BJ (cell line): ENCODE measurements around the gene ADRA2B. TPM values are rescaled to one million over a fixed set of nuclear protein-coding genes. Genes with fewer than 3 reads are reported as not detected.
"Not testable (repeated sequence)": the region's sequence is repeated elsewhere in the genome, so short reads cannot be mapped to it uniquely, and the experiment has no call there.

ENCODE experiments used
- CTCF ChIA-PET: fragments of 350-600 bp; formaldehyde crosslinking; extraction: SDS; loops from one replicate; lab custom pipeline; 2021; ENCODE audit warnings: antibody characterized with exemption, inconsistent platforms; lab: Yijun Ruan, JAX
- POLR2A ChIA-PET: fragments of 300-600 bp; sonication (Branson Sonifier 250); formaldehyde crosslinking; extraction: SDS; loops from one replicate; lab custom pipeline; 2021; ENCODE audit warnings: antibody characterized with exemption; lab: Charles Lee
- DNase-seq: peaks from one replicate; pipeline ENCODE4 v3.0.0-alpha.2; 2011; ENCODE audit warnings: low read depth
- H3K27me3 ChIP-seq: 2 replicates; pipeline ENCODE4 v1.6.0; 2011; ENCODE audit warnings: low read length; ENCODE audit not compliant: control insufficient read depth, insufficient read depth
- H3K36me3 ChIP-seq: 2 replicates; pipeline ENCODE4 v1.5.1; 2011; ENCODE audit warnings: low read length; ENCODE audit not compliant: control insufficient read depth, insufficient read depth
- H3K4me3 ChIP-seq: 2 replicates; pipeline ENCODE4 v1.5.1; 2011; ENCODE audit warnings: low read depth, mild to moderate bottlenecking, control low read depth, low read length
- polyA plus RNA-seq: library from polyadenylated mRNA; depleted of rRNA; stranded (reverse); fragments of >200 nt; gene quantifications from 2 replicates; pipeline ENCODE4 v1.2.3, GENCODE V29; 2011
- TF ChIP-seq, protein P1 (sequence below): IDR thresholded peaks from 2 replicates; pipeline ENCODE4 v1.5.1; 2011; ENCODE audit warnings: low read depth, mild to moderate bottlenecking, control low read depth, inconsistent platforms, low read length, moderate library complexity; ENCODE audit not compliant: insufficient read depth

The ADRA2B gene
- polyA plus RNA-seq, 1 experiment: not detected

DNA sequence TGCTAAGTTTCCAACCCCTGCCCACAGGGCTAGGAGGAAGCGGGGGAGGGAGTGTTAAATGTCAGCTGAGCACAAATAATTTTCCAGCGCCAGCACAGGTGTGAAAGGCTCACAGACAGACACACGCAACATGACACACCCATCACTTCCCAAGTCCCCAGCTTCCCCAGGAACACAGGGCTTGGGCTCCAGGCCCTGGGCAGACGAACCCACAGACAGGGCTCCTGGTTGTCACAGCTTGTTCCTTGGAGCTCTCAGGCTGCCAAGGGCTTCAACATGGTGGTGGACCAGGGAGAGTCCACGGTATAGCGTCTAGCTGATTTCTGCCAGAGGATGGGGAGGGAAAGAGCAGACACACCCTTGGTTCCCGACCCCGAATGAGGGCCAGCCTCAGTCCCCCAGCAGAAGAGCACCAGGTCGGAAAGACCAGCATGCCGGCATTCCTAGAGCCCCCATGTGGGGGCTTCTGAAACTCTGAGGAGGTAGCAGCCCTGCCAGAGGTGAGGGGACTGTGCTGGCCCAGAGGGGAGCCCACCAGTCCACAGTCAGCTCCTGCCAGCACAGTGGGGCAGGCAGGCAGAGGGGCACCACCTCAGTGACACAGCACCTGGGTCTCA lies 27.0 kb upstream of the ADRA2B start:
- ChIA-PET CTCF (interaction anchor here (0.8 to 8.8 kb wide), 5 partner anchors 10 to 151 kb away, joined by 3 to 121 read pairs (median 4); no protein-coding TSS in a partner anchor), POLR2A (no interaction called here)
- H3K4me3 ChIP-seq: no peak overlapping the region
- TF ChIP-seq, protein P1, sequence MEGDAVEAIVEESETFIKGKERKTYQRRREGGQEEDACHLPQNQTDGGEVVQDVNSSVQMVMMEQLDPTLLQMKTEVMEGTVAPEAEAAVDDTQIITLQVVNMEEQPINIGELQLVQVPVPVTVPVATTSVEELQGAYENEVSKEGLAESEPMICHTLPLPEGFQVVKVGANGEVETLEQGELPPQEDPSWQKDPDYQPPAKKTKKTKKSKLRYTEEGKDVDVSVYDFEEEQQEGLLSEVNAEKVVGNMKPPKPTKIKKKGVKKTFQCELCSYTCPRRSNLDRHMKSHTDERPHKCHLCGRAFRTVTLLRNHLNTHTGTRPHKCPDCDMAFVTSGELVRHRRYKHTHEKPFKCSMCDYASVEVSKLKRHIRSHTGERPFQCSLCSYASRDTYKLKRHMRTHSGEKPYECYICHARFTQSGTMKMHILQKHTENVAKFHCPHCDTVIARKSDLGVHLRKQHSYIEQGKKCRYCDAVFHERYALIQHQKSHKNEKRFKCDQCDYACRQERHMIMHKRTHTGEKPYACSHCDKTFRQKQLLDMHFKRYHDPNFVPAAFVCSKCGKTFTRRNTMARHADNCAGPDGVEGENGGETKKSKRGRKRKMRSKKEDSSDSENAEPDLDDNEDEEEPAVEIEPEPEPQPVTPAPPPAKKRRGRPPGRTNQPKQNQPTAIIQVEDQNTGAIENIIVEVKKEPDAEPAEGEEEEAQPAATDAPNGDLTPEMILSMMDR: no peak
- DNase-seq: no peak
- no peaks in the 10 kb centered on the region for H3K27me3 ChIP-seq
- H3K36me3 ChIP-seq: no peaks in the 10 kb centered on the region

DNA sequence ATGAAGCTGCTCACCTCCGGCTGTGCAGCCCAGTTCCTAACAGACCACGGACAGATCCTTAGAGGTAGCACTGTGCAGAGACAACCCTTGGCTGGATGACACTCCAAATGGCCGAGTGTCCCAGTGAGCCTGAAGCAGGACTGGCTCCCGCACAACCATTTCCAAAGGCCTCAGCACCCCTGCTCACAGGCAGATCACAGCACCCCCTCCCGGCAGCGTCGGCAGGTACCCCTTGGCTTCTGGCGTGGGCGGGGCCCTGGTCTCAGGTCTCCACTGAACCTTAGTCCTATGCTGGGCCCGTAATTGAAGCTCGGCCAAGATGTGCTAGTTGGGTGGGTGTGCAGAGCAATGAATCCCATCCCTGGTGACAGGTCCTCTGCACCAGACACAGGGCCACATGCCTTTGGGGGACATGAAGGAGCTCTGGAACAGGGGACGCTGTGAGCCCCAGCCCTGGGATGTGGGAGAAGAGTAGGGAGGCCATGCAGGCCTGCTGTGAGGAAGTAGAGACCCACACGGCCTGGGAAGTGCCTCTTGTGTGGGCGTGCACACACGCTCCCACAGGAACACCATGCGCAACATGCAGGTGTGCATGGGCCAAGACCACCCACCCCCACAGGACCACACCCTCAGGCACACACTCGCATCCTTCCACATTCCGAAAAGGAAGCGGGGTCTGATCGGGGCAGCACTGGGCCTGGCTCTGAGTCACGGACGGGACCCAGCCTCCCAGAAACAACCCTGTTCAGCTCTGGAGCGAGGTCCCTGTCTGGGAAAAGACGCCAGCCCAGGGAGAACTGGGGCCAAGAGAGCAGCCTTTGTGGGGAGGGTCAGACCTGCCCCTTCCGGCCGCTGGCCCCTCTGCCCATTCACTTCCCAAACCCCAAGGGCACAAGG lies 26.1 kb upstream of the ADRA2B start:
- TF ChIP-seq, protein P1: no peak
- DNase-seq: no peak
- 0 out of 2 replicates have a peak, but pooled peaks cover 2% of the 10 kb centered on the region for H3K27me3 ChIP-seq
- no peaks in the 10 kb centered on the region for H3K36me3 ChIP-seq
- POLR2A ChIA-PET: no interaction called here
- H3K4me3 ChIP-seq: no peak overlapping the region
- CTCF ChIA-PET: interaction anchor here (0.7 to 8.8 kb wide), 5 partner anchors 10 to 150 kb away, joined by 3 to 121 read pairs (median 4); no protein-coding TSS in a partner anchor

DNA sequence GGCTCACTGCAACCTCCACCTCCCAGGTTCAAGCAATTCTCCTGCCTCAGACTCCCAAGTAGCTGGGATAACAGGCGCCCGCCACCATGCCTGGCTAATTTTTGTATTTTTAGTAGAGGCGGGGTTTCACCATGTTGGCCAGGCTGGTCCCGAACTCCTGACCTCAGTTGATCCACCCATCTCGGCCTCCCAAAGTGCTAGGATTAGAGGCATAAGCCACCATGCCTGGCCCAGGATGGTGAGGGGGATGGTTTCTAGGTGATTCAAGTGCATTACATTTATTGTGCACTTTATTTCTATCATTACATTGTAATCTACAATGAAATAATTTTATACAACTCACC lies 25.2 kb upstream of the ADRA2B start:
- CTCF ChIA-PET: interaction anchor here (8.8 kb wide), 1 partner anchor 33 kb away, joined by 121 read pairs; no protein-coding TSS in a partner anchor
- H3K27me3 ChIP-seq, DNase-seq, H3K36me3 ChIP-seq, H3K4me3 ChIP-seq, POLR2A ChIA-PET: not testable (repeated sequence)

DNA sequence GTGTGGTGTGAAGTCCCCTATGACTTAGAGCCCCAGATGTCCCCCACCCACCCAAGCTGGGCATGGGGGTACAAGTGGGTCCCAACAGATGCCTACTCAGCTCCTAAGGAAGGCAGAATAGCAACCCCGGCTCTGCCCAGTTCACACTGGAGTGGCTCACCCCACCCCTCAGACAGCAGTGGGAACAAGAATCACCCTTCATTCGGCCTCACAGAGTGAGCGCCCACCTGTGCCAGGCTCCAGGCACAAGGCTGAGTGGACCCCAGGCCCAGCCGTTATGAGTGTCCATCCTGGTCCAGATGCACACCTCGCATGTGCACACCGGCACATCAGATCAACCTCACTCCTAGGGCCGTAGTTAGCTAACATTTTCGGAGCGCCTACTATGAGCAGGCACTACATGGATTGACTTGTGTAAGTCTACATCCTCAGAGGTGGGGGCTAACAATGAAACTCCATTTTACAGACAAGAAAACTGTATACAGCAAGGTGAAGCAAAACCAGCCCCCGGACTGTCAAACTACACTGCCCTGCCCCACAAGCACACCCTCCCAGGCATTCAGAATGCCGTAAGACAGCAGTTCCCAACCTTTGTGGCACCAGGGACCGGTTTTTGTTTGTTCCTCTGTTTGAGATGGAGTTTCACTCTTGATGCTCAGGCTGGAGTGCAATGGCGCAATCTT lies 24.7 kb upstream of the ADRA2B start:
- ChIA-PET CTCF (interaction anchor here (1.1 to 8.8 kb wide), 3 partner anchors 24 to 121 kb away, joined by 6 to 121 read pairs (median 62); partner anchors contain the start of gene ADRA2B), POLR2A (no interaction called here)
- Histone ChIP-seq H3K27me3 (0 out of 2 replicates have a peak, but pooled peaks cover 2% of the 10 kb centered on the region), H3K36me3 (no peaks in the 10 kb centered on the region), H3K4me3 (no peak overlapping the region)
- DNase-seq: no peak
- TF ChIP-seq, protein P1: no peak

DNA sequence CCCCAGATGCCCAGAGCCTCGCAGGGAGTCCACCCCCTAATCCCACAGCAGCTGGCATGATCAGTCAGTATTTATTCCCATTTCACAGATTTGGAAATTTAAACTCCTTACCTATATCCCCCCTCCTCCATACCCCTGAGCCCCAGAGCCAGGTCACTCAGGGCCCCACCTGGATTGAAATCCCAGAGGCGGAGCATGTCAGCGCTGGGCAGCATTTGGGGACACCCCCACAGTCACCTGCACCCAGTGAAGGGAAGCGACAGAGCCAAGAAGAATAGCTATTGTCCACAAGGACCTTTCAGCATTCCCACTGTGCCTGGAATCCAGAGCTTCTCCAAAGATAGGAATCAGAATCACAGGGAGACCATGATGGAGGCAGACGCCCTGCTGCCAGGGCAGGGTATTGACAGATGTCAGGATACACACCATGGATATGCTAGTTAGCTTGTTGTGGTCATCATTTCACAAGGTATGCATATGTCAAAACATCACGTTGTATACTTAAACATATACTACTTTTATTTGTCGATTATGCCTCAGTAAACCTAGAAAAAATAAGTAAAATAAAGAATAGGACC lies 22.9 kb upstream of the ADRA2B start:
- Histone ChIP-seq H3K27me3 (peaks cover 2% of the 10 kb centered on the region; the same call in 1 of the 2 replicates), H3K36me3 (no peaks in the 10 kb centered on the region), H3K4me3 (no peak overlapping the region)
- CTCF ChIA-PET: interaction anchor here (0.6 to 8.8 kb wide), 26 partner anchors 8 to 369 kb away, joined by 3 to 121 read pairs (median 5); partner anchors contain the start of genes ADRA2B, CIAO1, NEURL3 and SNRNP200
- TF ChIP-seq, protein P1: no peak
- no peak for DNase-seq
- POLR2A ChIA-PET: no interaction called here
